Vagina (tissue), 2 donors: Measurements from ENCODE around the gene GOSR2.

Source experiments
- POLR2A ChIP-seq, 2 donors: fragments of 450-650 bp; IDR thresholded peaks; one replicate each; pipeline ENCODE4 v1.6.1; 2017; ENCODE audit warnings: antibody characterized with exemption in 2 of 2, mild to moderate bottlenecking in 2 of 2, moderate library complexity in 2 of 2
- POLR2AphosphoS5 ChIP-seq, 2 donors: sonication (generic); formaldehyde crosslinking; IDR thresholded peaks; one replicate each; pipeline ENCODE4 v1.9.0; 2017; ENCODE audit warnings: antibody characterized with exemption in 2 of 2, mild to moderate bottlenecking in 2 of 2, low read depth in 1 of 2; ENCODE audit not compliant: insufficient read depth in 1 of 2
- TF ChIP-seq, protein P1 (sequence below), 3 experiments: fragments of 450-650 bp in 2 of 3; fragments of 200-600 bp in 1 of 3; sonication (generic) in 1 of 3; IDR thresholded peaks; one replicate each; pipeline ENCODE4 v1.5.1; 2017 to 2019; ENCODE audit warnings: antibody characterized with exemption in 3 of 3, mild to moderate bottlenecking in 2 of 3, moderate library complexity in 2 of 3

DNA sequence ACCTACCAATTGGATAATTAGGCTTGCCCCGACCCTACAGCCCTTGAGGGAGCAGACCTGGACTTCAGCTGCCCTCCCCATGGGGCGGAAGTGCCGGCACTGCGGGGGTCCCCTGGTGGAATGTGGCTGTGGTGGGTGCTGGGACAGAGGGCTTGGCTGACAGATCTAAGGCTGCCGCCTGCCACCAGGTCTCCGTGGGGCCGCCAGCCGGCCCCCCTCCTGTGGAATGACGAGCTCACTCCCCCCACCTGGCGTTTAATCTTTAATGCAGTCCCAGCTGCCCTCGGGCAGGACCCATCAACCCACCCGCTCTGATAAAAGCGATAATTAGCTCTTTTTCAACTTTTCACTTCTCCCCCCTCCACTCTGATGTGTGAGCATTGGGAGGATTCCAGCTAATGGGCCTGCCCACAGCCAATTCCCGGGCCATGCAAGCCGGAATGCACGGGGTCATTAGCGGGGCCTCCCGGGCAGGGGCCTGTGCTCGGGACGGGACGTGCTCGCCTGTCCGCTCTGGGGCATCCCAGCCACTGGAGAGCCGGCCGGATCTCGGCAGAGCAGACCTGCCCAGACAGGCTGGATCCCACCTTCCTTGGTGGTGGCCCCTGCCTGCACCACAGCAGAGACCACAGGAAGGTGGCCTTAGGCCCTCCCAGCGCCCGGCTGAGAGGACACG, 28.3 kb upstream of the GOSR2 start:
- TF ChIP-seq, protein P1, sequence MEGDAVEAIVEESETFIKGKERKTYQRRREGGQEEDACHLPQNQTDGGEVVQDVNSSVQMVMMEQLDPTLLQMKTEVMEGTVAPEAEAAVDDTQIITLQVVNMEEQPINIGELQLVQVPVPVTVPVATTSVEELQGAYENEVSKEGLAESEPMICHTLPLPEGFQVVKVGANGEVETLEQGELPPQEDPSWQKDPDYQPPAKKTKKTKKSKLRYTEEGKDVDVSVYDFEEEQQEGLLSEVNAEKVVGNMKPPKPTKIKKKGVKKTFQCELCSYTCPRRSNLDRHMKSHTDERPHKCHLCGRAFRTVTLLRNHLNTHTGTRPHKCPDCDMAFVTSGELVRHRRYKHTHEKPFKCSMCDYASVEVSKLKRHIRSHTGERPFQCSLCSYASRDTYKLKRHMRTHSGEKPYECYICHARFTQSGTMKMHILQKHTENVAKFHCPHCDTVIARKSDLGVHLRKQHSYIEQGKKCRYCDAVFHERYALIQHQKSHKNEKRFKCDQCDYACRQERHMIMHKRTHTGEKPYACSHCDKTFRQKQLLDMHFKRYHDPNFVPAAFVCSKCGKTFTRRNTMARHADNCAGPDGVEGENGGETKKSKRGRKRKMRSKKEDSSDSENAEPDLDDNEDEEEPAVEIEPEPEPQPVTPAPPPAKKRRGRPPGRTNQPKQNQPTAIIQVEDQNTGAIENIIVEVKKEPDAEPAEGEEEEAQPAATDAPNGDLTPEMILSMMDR (IDR thresholded peaks at IDR 0.05): no peak
- TF ChIP-seq POLR2AphosphoS5 (IDR thresholded peaks at IDR 0.05; ENCODE audit: insufficient read depth in 1 of 2, low read depth in 1 of 2) (no peak), POLR2A (IDR thresholded peaks at IDR 0.05) (no peak)
